ENCODE measurements around the gene LYPD3. TPM values are rescaled to one million over a fixed set of nuclear protein-coding genes. Genes with fewer than 3 reads are reported as not detected.

The LYPD3 gene
- total and polyA plus RNA-seq, 5 donors = 0.53 to 1.5 (median 0.76) TPM

DNA sequence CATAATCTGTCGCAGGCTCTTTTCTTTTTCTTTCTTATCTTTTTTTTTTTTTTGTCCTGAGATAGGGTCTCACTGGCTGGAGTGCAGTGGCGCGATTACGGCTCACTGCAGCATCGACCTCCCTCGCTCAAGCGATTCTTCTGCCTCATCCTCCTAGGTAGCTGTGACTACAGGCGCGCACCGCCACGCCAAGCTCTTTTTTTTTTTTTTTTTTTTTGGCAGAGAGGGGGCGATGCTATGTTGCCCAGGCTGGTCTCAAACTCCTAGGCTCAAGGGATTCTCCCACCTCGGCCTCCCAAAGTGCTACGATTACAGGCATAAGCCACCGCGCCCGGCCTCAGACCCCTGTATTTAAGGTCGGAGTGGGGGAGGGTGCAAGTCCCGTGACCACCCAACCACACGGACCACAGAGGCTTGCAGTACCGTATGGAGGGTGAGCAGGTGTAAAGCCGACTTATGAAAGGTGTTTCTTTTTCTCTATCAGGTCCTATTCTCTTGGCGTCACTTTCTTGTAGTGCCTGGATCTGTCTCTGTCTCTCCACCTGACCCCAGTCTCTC is 37.1 kb upstream of the LYPD3 start:
- Histone ChIP-seq H3K4me3 (ENCODE audit: low read length) (no peak overlapping the region), H3K27ac (ENCODE audit: low read length) (no peak overlapping the region), H3K27me3 (ENCODE audit: control insufficient read depth, insufficient read depth) (no peaks in the 10 kb centered on the region), H3K4me1 (ENCODE audit: control insufficient read depth, insufficient read depth, low read length) (peaks cover 3% of the 10 kb centered on the region), H3K9me3 (ENCODE audit: control insufficient read depth, low read length) (no peaks in the 10 kb centered on the region)
- intact Hi-C loops (cut with DNase I) = loop anchor here in 2 of 4 donors (5.0 kb wide), 1 partner anchor 40 kb away; no protein-coding TSS in a partner anchor
- 71% methylated on average over 23 of the region's 23 CpGs for WGBS
- DNase-seq = no peak
- no peak for ATAC-seq

DNA sequence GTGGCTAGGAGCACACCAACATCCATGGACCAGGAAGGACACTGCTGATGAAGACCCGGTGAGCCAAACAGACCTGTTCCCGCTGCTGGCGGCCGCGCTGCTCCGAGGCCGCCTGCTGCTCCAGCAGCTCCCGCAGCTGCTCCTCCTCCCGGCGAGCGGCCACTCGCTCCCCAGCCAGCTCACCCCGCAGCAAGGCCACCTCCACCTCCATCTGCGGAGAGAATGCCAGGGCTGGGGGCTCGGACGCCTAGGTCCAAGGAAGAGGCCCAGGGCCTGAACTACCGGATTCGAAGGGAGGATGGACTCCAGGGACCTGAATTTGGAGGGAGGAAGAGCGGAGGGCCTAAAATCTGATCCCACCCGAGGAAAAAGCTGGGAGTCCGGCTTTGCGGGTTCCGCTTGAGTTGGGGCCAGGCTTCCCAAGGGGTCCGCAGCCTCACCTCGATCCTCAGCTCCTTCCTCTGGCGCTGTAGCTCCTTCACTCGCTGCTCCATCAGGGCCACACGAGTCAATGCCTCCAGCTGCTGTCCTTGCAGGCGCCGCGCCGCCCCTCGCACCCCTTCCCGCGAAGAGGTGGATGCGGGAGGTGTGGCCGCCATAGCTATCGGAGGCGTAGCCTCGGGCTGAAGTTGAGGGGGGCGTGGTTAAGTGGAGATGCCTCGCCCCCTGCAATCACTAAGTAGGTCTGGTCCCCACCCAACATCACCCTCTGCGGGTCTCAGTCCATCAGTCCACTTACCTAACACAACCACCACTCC is 36.4 kb upstream of the LYPD3 start:
- H3K4me1 ChIP-seq (ENCODE audit: control insufficient read depth, insufficient read depth, low read length) = peaks cover 3% of the 10 kb centered on the region
- WGBS = 68% methylated on average over 43 of the region's 43 CpGs
- no peak overlapping the region for H3K4me3 ChIP-seq (ENCODE audit: low read length)

DNA sequence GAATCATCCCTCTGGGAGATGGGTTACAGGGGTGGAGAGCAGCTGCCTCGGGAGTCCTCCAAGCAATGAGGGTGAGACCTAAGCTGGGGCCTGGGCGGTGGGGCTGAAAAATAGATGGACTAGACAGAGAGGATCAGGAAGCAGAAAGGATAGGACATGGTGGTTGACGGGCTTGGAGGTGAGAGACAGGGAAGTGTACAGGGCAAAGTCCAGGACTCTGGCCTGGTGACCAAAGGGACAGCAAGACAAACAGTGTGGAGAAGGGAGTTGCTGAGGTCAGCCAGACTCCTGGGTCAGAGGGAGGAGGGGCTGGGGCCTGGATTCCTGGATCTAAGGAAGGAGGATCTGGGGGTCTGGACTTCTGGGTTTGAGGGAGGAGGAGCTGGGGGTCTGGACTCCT is 33.6 kb upstream of the LYPD3 start:
- DNase-seq = no peak
- no peak overlapping the region for H3K27ac ChIP-seq (ENCODE audit: low read length)
- H3K9me3 ChIP-seq (ENCODE audit: control insufficient read depth, low read length) = no peaks in the 10 kb centered on the region
- intact Hi-C loops (cut with DNase I) = no loop called here
- no peaks in the 10 kb centered on the region for H3K27me3 ChIP-seq (ENCODE audit: control insufficient read depth, insufficient read depth)
- no peak overlapping the region for H3K4me3 ChIP-seq (ENCODE audit: low read length)
- H3K4me1 ChIP-seq (ENCODE audit: control insufficient read depth, insufficient read depth, low read length) = no peaks in the 10 kb centered on the region
- 75% methylated on average over 3 of the region's 3 CpGs for WGBS
- no peak for ATAC-seq

More for the DNA sequence above, 36.4 kb upstream of the LYPD3 start:
- DNase-seq = peak in 2 of 3 donors; percentile 26 to 69
- ATAC-seq = no peak
- H3K27me3 ChIP-seq (ENCODE audit: control insufficient read depth, insufficient read depth) = no peaks in the 10 kb centered on the region
- no peaks in the 10 kb centered on the region for H3K9me3 ChIP-seq (ENCODE audit: control insufficient read depth, low read length)
- intact Hi-C loops (cut with DNase I) = loop anchor here in 2 of 4 donors (5.0 kb wide), 1 partner anchor 40 kb away; no protein-coding TSS in a partner anchor
- no peak overlapping the region for H3K27ac ChIP-seq (ENCODE audit: low read length)

- intact Hi-C loops (cut with DNase I) = no loop called here
- 53% methylated on average over 5 of the region's 5 CpGs for WGBS
- no peaks in the 10 kb centered on the region for H3K9me3 ChIP-seq (ENCODE audit: control insufficient read depth, low read length)
- no peaks in the 10 kb centered on the region for H3K4me1 ChIP-seq (ENCODE audit: control insufficient read depth, insufficient read depth, low read length)
- peak in 1 of 3 donors; percentile 54 for DNase-seq
- peak in 1 of 2 donors; percentile 69 for ATAC-seq
- no peaks in the 10 kb centered on the region for H3K27me3 ChIP-seq (ENCODE audit: control insufficient read depth, insufficient read depth)
- H3K4me3 ChIP-seq (ENCODE audit: low read length) = no peak overlapping the region
- H3K27ac ChIP-seq (ENCODE audit: low read length) = no peak overlapping the region
These were observed 32.9 kb upstream of the LYPD3 start for GRCh38 chr19:43498233-43498842.

- ATAC-seq = no peak
- WGBS = 92% methylated on average over 7 of the region's 7 CpGs
- Histone ChIP-seq H3K4me1 (ENCODE audit: control insufficient read depth, insufficient read depth, low read length) (no peaks in the 10 kb centered on the region), H3K9me3 (ENCODE audit: control insufficient read depth, low read length) (no peaks in the 10 kb centered on the region), H3K27me3 (ENCODE audit: control insufficient read depth, insufficient read depth) (no peaks in the 10 kb centered on the region), H3K4me3 (ENCODE audit: low read length) (no peak overlapping the region), H3K27ac (ENCODE audit: low read length) (no peak overlapping the region)
- no peak for DNase-seq
- intact Hi-C loops (cut with DNase I) = no loop called here
These were observed 31.6 kb upstream of the LYPD3 start for GRCh38 chr19:43496960-43497359.

- Histone ChIP-seq H3K27me3 (ENCODE audit: control insufficient read depth, insufficient read depth) (no peaks in the 10 kb centered on the region), H3K9me3 (ENCODE audit: control insufficient read depth, low read length) (no peaks in the 10 kb centered on the region), H3K4me1 (ENCODE audit: control insufficient read depth, insufficient read depth, low read length) (no peaks in the 10 kb centered on the region), H3K4me3 (ENCODE audit: low read length) (no peak overlapping the region), H3K27ac (ENCODE audit: low read length) (no peak overlapping the region)
- intact Hi-C loops (cut with DNase I) = no loop called here
- peak in 1 of 2 donors; percentile 17 for ATAC-seq
- 82% methylated on average over 8 of the region's 8 CpGs for WGBS
- DNase-seq = no peak
These were observed 29.7 kb upstream of the LYPD3 start for GRCh38 chr19:43495082-43495481.

GRCh38 chr19:43490759-43491158 is 25.4 kb upstream of the LYPD3 start:
- intact Hi-C loops (cut with DNase I) = no loop called here
- Histone ChIP-seq H3K9me3 (ENCODE audit: control insufficient read depth, low read length) (no peaks in the 10 kb centered on the region), H3K27ac (ENCODE audit: low read length) (no peak overlapping the region), H3K4me1 (ENCODE audit: control insufficient read depth, insufficient read depth, low read length) (no peaks in the 10 kb centered on the region), H3K27me3 (ENCODE audit: control insufficient read depth, insufficient read depth) (no peaks in the 10 kb centered on the region), H3K4me3 (ENCODE audit: low read length) (no peak overlapping the region)
- DNase-seq (no peak), ATAC-seq (no peak)
- 92% methylated on average over 5 of the region's 5 CpGs for WGBS

DNA sequence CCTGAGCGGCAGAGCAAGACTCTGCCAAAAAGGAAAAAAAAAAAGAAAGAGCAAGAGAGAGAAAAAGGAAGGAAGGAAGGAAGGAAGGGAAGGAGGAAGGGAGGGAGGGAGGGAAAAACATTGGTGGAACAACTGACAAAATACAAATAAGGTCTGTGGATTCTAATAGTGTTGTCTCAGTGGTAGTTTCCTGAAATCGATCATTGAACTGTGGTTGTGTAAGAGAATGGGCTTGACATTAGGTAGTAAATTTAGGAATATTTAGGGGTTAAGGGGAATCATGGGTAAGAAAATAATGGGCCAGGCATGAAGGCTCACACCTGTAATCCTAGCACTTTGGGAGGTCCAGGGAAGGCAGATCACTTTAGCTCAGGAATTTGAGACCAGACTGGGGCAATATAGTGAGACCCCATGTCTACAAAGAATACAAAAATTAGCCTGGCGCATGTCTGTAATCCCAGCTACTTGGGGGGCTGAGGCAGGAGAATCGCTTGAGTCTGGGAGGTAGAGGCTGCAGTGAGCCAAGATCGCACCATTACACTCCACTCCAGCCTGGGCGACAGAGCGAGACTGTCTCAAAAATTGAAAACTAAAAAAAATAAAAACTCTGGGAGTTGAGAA is 24.7 kb upstream of the LYPD3 start:
- Histone ChIP-seq H3K4me1 (ENCODE audit: control insufficient read depth, insufficient read depth, low read length) (no peaks in the 10 kb centered on the region), H3K27ac (ENCODE audit: low read length) (no peak overlapping the region), H3K27me3 (ENCODE audit: control insufficient read depth, insufficient read depth) (no peaks in the 10 kb centered on the region), H3K9me3 (ENCODE audit: control insufficient read depth, low read length) (no peaks in the 10 kb centered on the region), H3K4me3 (ENCODE audit: low read length) (no peak overlapping the region)
- no peak for DNase-seq
- 88% methylated on average over 7 of the region's 7 CpGs for WGBS
- ATAC-seq = no peak
- intact Hi-C loops (cut with DNase I) = no loop called here

DNA sequence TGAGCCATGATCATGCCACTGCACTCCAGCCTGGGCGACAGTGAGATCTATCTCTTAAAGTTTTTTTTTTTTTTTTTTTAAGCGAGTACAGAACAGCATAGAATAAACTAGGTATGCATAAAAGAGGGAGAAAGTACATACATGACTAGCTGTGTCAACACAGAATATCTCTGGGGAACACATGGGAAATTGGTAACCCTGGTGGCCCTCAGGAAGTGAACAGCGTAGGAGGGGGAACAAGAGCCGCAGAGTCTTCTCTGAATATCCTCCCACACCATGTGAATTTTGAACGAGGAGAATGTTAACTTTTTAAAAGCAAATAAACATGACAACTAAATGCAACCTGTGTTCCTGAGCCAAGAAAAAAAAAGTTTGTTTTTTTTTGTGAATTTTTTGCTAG is 23.9 kb upstream of the LYPD3 start:
- ATAC-seq (no peak), DNase-seq (peak in 1 of 3 donors; percentile 20)
- no peaks in the 10 kb centered on the region for H3K9me3 ChIP-seq (ENCODE audit: control insufficient read depth, low read length)
- no peaks in the 10 kb centered on the region for H3K4me1 ChIP-seq (ENCODE audit: control insufficient read depth, insufficient read depth, low read length)
- WGBS = 48% methylated on average over 5 of the region's 5 CpGs
- no peak overlapping the region for H3K4me3 ChIP-seq (ENCODE audit: low read length)
- no peaks in the 10 kb centered on the region for H3K27me3 ChIP-seq (ENCODE audit: control insufficient read depth, insufficient read depth)
- H3K27ac ChIP-seq (ENCODE audit: low read length) = no peak overlapping the region
- intact Hi-C loops (cut with DNase I) = no loop called here

GRCh38 chr19:43488179-43488578 is 22.8 kb upstream of the LYPD3 start:
- Histone ChIP-seq H3K4me3 (ENCODE audit: low read length) (no peak overlapping the region), H3K27ac (ENCODE audit: low read length) (no peak overlapping the region), H3K4me1 (ENCODE audit: control insufficient read depth, insufficient read depth, low read length) (no peaks in the 10 kb centered on the region), H3K9me3 (ENCODE audit: control insufficient read depth, low read length) (no peaks in the 10 kb centered on the region), H3K27me3 (ENCODE audit: control insufficient read depth, insufficient read depth) (no peaks in the 10 kb centered on the region)
- intact Hi-C loops (cut with DNase I) = no loop called here
- DNase-seq (no peak), ATAC-seq (no peak)
- 95% methylated on average over 8 of the region's 8 CpGs for WGBS

DNA sequence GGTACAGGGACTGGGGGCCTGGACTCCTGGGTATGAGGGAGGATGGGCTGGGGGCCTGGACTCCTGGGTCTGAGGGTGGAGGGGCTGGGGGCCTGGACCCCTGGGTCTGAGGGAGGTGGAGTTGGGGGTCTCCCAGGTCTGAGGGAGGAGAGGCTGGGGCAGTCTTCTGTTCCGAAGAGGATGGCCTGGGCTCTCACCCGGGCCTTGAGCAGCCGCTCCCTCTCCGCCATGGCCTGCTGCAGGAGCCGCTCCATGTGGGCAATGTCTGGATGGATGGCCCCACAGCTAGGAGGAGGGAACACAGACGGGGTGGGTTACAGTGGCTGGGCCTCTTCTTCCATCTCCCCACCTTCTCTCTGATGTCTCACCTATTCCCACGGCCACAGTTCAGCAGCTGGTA is 21.0 kb upstream of the LYPD3 start:
- 92% methylated on average over 7 of the region's 7 CpGs for WGBS
- intact Hi-C loops (cut with DNase I) = no loop called here

More for the DNA sequence above, 21.0 kb upstream of the LYPD3 start:
- Histone ChIP-seq H3K27me3 (ENCODE audit: control insufficient read depth, insufficient read depth) (no peaks in the 10 kb centered on the region), H3K9me3 (ENCODE audit: control insufficient read depth, low read length) (no peaks in the 10 kb centered on the region), H3K4me3 (ENCODE audit: low read length) (no peak overlapping the region), H3K27ac (ENCODE audit: low read length) (no peak overlapping the region), H3K4me1 (ENCODE audit: control insufficient read depth, insufficient read depth, low read length) (no peaks in the 10 kb centered on the region)
- ATAC-seq (no peak), DNase-seq (no peak)
